IMR-90 (cell line): ENCODE data around the gene GTF2F2.

ENCODE experiments used
- CEBPB ChIP-seq: IDR thresholded peaks from 2 replicates; pipeline ENCODE4 v1.6.1; 2012; ENCODE audit warnings: low read depth, low read length, improper control_type of control experiment
- CHD1 ChIP-seq: IDR thresholded peaks from 2 replicates; pipeline ENCODE4 v1.6.1; 2012; ENCODE audit warnings: low read depth, low read length, improper control_type of control experiment
- ELK1 ChIP-seq: fragments of 150-350 bp; IDR thresholded peaks from 2 replicates; pipeline ENCODE4 v1.6.1; 2016; ENCODE audit warnings: low read depth, mild to moderate bottlenecking, low read length, moderate library complexity, borderline replicate concordance
- MAFK ChIP-seq: IDR thresholded peaks from 2 replicates; pipeline ENCODE4 v1.6.1; 2012; ENCODE audit warnings: low read depth, low read length, improper control_type of control experiment
- MXI1 ChIP-seq: IDR thresholded peaks from 2 replicates; pipeline ENCODE4 v1.6.1; 2012; ENCODE audit warnings: low read depth, mild to moderate bottlenecking, low read length, moderate library complexity, borderline replicate concordance
- NFE2L2 ChIP-seq: fragments of 150-350 bp; IDR thresholded peaks from 2 replicates; pipeline ENCODE4 v1.6.1; 2016; ENCODE audit warnings: low read depth, mild to moderate bottlenecking, low read length
- POLR2A ChIP-seq: IDR thresholded peaks from 2 replicates; pipeline ENCODE4 v1.6.1; 2012; ENCODE audit warnings: mild to moderate bottlenecking, low read depth, low read length
- RAD21 ChIP-seq: IDR thresholded peaks from 2 replicates; pipeline ENCODE4 v1.6.1; 2012; ENCODE audit warnings: low read length, improper control_type of control experiment
- RFX5 ChIP-seq: IDR thresholded peaks from 2 replicates; pipeline ENCODE4 v1.8.0; 2012; ENCODE audit warnings: low read depth, mild to moderate bottlenecking, low read length, moderate library complexity
- SMC3 ChIP-seq: fragments of 150-350 bp; IDR thresholded peaks from 2 replicates; pipeline ENCODE4 v1.6.1; 2016; ENCODE audit warnings: low read depth, mild to moderate bottlenecking, antibody characterized with exemption, low read length, moderate library complexity
- USF2 ChIP-seq: fragments of 150-350 bp; IDR thresholded peaks from 2 replicates; pipeline ENCODE4 v1.6.1; 2017; ENCODE audit warnings: mild to moderate bottlenecking, antibody characterized with exemption, low read length, low read depth
- TF ChIP-seq, protein P1 (sequence below): conservative IDR thresholded peaks from 2 replicates; pipeline ENCODE4 v1.5.1; 2012; ENCODE audit warnings: mild to moderate bottlenecking, low read depth, low read length, improper control_type of control experiment

GRCh38 chr13:45138282-45138681 lies 18.0 kb downstream of the GTF2F2 start:
- TF ChIP-seq, protein P1, sequence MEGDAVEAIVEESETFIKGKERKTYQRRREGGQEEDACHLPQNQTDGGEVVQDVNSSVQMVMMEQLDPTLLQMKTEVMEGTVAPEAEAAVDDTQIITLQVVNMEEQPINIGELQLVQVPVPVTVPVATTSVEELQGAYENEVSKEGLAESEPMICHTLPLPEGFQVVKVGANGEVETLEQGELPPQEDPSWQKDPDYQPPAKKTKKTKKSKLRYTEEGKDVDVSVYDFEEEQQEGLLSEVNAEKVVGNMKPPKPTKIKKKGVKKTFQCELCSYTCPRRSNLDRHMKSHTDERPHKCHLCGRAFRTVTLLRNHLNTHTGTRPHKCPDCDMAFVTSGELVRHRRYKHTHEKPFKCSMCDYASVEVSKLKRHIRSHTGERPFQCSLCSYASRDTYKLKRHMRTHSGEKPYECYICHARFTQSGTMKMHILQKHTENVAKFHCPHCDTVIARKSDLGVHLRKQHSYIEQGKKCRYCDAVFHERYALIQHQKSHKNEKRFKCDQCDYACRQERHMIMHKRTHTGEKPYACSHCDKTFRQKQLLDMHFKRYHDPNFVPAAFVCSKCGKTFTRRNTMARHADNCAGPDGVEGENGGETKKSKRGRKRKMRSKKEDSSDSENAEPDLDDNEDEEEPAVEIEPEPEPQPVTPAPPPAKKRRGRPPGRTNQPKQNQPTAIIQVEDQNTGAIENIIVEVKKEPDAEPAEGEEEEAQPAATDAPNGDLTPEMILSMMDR: no peak
- TF ChIP-seq CEBPB (no peak), ELK1 (no peak), POLR2A (no peak), MAFK (no peak), NFE2L2 (no peak), RFX5 (no peak), RAD21 (no peak), SMC3 (no peak), USF2 (no peak), CHD1 (no peak), MXI1 (no peak)
